RKO (cell line): ENCODE results near the gene ZBED2.
"Not testable (repeated sequence)": the region's sequence is repeated elsewhere in the genome, so short reads cannot be mapped to it uniquely, and the experiment has no call there.

Experiments used
- DNase-seq: peaks from one replicate; pipeline ENCODE4 v3.0.0-alpha.2; 2016; ENCODE audit warnings: low spot score

The ZBED2 gene, protein sequence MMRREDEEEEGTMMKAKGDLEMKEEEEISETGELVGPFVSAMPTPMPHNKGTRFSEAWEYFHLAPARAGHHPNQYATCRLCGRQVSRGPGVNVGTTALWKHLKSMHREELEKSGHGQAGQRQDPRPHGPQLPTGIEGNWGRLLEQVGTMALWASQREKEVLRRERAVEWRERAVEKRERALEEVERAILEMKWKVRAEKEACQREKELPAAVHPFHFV

DNA sequence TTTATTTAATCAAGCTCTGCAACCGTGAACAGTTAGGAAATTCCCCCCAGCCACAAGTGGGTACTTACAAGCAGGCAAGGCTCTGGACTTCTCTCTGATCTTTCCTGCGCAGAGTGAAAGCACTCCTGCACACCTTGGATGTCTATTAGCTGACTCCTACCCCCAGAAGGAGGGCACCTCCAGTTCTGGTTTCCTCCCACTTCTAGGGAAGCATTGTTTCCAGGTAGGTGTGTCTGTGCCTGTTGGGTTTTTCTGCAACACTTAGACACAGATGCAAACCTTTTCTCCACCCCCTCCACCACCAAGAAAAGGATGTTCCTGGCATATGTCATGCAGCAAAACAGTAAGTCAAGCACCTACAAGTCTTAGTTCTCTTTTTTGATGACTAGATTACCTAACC is at the start of gene ZBED2:
ZBED2 (minus strand) TSS at position 115 of the 400 bp plus-strand sequence. CDS start 1,145 bp downstream, outside the sequence.
- no peak for DNase-seq

DNA sequence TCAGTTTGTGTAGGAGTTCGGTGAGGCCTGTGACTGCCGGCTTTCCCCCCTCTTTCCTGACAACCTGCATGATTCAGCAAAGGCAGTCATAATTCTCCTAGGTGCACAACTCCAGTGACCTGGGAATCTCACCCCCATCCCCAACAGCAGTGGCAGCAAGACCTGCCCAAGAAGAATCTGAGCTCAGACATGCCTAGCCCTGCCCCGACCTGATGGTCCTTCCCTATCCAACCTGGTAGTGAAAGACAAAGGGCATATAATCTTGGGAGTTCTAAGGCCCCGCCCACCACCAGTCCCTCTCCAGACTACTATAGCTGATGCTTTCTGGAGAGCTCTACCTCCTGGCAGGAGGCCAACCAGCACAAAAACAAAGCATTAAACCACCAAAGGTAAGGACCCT is 44.2 kb upstream of the ZBED2 start:
- DNase-seq: no peak

DNA sequence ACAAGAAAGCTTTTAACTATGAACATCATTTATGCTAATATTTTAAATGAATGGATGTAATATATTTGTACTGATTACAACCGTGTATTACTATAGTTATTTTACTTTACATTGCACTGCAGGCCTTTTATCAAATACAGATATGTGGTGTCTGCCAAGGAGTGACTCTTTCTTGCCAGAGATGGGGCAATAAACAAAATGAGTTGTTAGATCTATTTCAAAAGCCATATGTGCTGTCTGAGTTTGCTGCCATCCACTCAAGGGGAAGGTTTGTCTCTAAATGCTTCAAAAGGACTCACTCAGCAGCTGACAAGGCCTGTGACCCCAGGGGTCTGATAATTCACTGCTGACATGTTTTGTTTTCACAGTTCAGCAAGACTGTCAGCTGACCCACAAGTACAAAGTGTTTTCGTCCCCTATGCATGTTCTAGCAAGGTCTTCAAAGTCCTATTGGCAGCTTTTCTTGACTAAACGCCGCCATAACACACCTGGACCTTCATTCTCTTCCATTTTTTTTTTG is 41.3 kb upstream of the ZBED2 start:
- DNase-seq: no peak

DNA sequence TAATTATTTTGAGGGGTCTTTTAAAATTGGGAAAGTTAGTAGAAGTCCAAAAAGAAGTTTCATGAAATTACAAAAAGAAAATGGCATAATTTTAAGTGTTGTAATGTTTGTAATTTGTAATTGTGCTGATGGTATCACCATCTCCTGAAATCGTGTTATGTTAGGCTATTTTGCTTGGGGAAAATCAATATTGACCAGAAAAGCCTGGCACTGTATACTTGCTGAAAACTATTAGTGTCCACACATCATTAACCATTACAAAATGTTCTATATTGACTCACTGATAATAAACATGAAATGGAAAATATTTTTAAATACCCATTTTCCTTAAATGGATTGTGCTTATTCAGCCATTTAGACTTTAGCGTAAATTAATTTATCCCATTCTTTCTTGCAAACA is 40.3 kb upstream of the ZBED2 start:
- no peak for DNase-seq

DNA sequence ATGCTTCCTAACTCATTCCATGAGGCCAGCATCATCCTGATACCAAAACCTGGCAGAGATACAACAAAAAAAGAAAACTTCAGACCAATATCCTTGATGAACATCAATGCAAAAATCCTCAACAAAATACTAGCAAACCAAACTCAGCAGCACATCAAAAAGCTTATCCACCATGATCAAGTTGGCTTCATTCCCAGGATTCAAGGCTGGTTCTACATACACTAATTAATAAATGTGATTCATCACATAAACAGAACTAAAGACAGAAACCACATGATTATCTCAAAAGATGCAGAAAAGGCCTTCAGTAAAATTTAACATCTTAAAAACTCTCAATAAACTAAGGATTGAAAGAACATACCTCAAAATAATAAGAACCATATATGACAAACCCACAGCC is 35.5 kb upstream of the ZBED2 start:
- not testable (repeated sequence) for DNase-seq

DNA sequence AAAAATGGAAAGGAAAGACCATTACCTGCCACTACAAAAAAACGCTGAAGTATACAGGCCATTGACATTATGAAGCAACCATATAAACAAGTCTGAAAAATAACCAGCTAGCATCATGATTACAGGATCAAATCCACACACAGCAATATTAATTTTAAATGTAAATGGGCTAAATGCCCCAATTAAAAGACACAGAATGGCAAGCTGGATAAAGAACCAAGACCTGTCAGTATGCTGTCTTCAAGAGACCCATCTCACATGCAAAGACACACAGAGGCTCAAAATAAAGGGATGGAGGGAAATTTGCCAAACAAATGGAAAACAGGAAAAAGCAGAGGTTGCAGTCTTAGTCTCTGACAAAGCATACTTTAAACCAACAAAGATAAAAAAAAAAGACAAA is 33.9 kb upstream of the ZBED2 start:
- not testable (repeated sequence) for DNase-seq

DNA sequence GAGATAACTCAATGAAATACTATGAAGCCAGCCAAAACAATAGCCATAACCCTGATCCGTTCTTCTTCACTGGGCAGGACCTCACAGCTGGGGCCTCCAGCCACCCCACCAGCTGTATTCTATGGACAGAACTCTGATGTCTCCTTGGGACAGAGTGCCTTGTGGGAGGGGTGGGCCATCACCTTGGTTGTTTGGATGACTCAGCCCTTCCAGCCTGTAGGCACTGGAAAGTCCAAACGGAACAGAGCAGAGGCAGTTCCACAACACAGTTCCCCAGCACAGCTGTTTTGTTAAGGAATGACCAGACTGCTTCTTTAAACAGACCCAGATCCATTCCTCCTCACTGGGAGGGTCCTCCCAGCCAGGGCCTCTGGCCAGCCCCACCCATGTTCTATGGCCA is 31.9 kb upstream of the ZBED2 start:
- DNase-seq: no peak

DNA sequence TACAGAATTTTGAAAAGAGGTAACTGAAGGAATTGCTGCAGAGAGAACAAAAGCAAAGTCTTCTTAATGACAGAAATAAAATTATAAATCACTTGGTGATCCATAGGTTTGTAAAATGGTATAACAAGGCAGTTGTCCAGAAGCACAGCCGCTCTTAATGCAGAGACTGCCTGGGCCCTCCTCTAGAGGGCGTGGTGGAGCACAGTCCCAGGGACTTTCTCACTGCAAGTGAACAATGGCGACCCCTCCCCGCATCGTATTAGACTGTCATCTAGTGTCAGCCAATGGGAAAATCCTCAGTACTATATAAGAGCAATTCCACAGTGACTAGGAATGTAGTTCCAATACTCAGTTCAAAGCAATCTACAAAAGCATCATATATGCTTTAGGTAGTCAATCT is 26.4 kb upstream of the ZBED2 start:
- DNase-seq: no peak

DNA sequence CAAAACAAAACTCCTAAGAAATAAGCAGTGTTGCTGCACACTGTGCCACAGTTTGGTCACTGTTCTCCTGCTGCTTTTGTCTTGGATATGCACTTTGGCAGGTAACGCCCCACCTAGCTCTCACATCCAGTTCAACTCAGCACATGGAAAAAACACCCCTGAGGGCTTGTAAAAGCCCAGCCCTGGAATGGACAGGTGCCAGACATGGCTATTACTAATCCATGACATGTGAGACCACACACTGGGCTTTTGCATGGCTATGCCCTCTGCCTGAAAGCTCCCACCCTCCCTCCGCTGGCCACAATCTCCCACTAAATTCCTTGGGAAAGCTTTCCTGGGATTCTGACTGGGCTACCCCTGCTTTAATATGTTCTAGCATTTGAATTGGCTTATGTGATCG is 24.7 kb upstream of the ZBED2 start:
- DNase-seq: no peak

DNA sequence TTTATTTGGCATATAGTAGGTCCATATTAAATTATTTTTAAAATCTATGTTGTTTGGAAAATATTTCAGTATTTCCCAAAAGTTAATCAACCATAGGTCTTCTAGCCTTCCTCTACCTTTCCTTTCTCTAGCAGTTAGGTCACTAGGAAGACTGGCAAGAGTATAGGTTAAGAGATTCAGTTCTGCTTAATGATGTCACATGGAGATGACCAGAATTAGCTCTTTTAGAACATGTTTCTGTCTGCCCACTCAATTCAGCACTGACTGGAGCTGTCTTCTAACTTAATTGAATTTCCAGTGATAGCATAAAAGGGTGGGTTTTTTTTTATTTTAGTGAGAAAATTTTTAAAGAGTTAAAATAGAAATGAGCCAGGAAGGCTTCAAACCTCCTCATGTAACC is 23.8 kb upstream of the ZBED2 start:
- DNase-seq: no peak

DNA sequence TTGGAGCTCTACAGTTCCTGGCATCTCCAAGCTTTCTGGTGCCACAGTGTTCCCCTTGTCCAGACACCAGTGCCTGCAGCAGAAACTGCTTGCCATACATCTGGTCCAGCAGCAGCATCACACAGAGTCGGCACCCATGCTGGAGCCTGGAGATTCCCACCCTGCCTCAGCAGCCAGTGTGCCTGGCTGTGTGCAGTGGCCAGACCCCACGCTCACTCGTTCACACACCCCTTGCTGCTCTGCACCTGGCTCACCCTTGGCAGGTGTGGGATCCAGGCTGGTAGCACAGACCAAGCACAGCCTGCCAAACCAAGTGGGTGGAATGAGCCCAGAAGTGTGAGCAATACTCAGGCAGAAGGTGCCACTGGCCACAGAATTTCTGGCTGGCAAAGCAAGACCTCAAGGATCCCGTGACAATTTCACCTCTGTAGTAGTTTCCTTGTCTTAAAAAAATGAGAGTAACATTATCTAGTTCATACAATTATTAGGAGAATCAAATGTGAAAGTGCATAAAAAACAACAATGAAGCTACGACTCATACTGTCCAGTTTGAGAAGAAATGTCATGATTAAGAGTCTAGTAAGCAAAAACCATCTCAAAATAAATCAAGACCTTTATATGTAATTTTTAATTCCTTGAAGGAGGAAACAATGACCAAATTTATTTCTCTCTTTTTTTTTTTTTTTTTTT is 22.9 kb upstream of the ZBED2 start:
- DNase-seq: no peak

DNA sequence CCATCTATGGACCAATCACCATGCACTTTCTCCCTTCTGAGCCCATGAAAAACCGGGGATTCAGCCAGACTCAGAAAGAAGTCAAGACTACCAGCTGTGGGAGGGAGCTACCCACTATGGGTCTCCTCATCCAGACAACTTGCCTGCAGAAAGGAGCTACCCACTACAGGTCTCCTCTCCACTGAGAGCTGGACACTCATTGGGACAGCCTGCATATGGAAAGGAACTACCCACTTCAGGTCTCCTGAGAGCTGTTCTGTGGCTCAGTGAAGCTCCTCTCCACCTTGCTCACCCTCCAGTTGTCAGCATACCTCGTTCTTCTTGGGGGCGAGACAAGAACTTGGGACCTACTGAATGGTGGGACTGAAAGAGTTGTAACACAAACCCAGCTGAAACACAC is 22.3 kb upstream of the ZBED2 start:
- no peak for DNase-seq

DNA sequence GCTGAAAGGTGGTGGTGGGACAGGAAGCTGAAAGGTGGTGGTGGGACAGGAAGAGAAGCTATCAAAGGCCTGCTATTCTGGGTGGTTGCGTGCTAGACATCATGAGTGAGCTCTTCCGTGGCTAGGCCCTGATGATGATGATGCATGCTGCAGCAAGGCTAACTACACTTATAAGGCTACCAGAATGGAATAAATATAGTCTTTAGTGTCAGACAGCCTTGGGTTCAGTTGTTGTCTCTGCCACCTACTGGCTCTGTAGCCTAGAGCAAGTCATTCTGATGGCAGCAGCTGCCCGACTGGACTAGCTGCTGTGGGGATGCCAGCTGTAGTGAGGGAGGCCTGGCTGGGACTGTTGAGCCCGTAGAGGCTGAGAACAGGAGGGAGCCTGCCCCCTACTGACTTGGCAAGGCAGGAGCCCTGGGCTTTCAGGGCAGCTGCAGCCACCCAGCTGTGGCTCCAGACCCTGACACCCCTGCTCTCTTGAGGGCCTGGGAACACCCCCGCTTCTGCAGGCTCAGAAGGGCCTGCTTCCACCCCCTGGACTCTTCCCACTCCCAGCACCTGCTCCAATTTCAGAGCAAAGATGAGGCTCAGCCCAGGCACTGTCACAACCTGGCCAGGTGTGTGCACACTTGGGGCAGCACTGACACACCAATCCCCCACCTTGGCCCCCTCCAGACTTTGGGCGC is 21.4 kb upstream of the ZBED2 start:
- no peak for DNase-seq

DNA sequence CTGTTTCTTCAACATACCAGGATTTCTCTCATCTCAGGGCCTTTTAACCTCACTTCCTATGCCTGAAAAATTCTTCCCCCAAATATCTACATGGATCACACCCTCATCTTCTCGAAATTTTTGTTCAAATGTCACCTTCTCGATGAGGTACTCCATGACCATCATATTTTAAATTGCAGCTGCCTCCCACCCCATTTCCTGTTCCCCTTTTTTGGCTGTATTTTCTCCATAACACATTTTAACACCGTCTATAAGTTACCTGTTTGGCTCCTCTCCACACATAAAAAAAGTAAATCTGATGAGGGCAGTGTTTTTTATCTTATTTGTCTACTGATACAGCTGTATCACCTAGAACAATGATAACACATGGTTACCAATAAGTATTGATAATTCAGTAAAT is 20.7 kb upstream of the ZBED2 start:
- DNase-seq: no peak

DNA sequence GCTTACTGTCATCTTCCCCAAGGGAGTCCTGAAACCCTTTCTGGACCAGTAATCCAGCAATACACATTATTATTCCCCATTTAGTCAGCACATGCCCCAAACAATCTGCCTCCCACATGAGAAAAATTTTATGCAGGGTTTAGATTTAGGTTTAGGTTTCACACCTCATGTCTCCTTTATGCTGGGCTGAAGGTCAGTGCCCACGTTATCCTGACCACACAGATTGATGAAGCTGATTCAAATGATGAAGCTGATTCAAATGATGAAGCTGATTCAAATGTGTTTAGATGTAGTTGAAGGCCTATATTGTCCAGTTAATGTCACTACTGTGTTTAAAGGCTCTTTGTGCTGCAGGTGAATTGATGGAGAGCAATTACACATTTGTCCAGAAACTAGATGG is 18.1 kb upstream of the ZBED2 start:
- DNase-seq: no peak

DNA sequence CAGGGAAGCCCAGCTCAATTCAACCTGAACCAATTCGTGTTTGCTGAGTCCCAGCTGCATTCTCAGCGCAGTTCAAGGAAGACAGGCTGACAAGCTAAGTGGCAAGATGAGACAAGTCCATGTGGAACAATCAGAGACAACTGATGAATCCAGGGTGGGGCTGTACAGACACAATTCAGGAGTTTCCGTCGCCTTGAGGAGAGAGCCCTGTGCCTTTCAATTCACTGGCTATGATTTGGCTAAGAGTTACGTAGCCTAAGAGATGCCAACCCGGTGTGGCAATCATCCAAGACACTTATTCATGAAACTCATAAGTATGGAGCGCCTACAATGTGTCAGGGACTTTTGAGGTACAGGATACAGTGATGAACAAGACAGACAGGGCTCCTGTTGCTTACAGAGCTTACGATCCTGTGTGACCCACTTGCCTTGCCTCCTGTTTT is 15.5 kb upstream of the ZBED2 start:
- no peak for DNase-seq

DNA sequence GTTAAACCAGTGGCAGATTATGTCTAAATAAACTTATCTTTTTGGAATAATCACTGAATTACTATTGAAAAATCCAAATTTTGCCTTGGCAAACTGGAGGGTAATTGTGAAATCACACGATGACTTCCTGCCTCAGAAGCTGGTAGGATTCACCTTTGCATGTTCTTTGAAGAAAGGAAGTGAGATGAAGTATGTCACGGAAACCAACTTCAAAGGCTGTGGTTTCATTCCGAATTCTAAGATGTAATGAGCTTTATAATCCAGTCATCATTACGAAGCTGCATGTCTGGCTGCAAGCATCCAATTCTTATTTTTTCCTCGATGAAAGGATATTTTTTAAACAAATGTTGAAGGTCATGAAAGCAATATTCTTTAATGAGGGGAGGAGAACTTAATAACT is 15.0 kb upstream of the ZBED2 start:
- DNase-seq: no peak

DNA sequence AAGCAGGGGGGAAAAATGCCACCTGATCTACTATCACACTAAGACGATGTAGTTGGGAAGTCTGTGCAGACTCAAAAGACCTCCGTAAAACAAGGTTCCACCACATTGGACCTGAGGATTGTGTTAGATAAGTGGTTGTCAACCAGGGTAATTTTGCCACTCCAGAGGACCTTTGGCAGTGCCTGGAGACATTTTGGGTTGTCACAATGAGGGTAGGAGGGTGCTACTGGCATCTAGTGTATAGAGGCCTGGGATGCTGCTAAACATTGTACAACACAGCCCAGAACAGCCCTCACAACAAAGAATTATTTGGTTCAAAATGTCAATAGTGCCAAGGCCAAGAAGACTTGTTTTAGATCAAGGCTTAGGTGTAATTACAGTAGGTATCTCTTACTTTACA is 14.6 kb upstream of the ZBED2 start:
- no peak for DNase-seq

DNA sequence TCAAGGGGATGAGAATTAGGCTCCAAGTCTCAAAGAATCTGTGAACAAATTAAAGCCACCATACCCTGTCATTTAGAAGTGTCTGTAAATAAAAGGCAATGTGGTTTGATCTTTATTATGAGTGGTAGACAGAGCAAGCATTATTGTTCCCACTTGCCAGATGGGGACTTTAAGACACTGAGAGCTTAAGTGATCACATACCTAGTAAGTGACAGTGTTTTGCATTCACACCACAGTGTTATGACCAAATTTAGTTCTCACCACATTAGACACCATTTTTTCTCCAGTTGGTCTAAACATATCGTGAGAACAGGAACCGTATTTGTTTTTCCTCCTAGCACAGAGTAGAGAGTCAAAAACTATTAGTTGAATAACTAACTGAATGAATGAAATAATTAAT is 13.2 kb upstream of the ZBED2 start:
- DNase-seq: no peak

DNA sequence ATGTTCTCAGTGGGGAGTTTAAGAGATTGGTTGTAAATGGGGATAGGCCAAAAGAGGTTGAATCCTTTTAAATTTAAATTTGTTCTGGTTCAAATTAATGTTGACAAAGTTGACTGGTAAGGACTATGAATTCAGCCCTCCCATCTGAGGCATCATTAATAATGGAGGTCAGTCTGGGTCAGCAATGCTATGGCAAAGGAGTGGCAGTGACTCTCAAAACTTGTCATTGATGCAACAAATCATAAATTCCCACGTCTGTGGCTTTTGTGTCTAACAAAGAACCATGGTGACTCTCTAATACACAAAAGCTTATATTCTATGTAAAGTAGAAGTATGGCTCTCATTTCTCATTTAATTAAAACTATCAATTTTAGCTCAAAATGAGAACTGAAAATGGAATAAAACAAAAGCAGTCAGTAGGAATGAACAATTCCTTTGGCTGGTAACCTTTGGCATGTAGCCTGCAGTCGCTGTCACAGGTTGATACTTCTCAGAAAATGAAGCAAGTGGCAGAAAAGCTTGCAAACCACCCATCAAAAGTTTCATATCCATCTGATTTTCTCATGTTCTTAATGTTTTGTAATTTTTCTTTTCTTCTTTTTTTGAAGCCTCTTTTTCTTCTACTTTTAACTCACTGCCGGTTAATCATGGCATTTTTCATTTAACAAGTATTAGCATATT is 12.2 kb upstream of the ZBED2 start:
- no peak for DNase-seq

DNA sequence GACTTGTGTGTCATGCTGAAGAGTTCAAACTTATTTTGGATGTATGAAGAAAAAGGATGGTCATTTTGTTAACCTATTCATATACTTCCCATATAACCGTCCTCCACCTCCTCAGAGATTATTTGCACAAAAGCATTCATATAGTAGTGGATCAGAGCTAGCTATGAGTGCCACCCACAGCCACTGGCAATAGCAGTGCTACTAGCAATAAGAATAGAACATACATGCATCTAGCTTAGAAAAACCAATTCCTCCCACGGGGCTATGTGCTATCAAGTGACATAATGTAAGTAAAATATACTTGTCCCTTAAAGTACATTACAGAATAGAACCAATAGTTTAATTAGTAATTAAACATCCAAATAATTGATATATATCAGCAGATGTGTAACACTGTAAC is 10.3 kb upstream of the ZBED2 start:
- DNase-seq: no peak

DNA sequence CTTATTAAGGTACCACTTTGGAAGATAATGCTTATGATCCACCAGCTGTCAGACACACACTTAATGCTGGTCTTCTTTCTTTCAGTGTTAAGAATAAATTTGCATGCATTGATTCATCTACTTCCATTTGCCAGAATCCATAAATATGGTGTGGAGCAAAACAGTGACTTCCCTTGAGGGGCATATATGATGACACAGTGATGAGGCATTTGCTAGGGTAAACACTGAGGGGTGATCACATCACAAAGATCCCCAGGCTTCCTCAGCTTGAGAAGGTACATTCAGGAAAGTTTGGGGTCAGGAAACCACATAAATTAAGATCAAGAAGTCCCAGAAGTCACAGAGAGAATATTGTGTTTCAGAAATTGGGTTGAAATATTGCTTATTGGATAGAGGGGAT is 9.9 kb upstream of the ZBED2 start:
- no peak for DNase-seq

DNA sequence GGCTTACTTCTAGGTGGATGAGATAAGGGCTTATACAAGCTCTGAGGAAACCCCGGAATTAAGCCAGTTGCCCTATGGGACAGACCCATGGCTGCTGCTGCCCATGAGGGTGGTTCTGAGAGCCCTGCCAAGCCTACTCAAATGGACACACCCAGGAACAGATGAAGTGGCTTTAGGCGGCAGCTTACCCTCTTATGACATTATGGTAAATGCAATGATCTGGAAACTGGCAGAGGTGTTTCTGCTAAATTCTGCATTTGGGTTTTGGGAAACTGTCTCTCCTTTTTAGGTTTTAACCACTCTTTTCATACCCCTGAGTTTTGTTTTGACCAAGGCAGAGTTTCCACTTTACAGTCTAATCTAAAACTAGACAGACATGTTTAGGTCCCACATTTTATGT is 9.0 kb upstream of the ZBED2 start:
- no peak for DNase-seq
